HG03520 (cell line): ENCODE results near the gene CCL8.

ENCODE experiments used
- ATAC-seq: cut with Tn5 transposase; IDR thresholded peaks from one replicate; pipeline ENCODE4 v1.9.1; 2021; ENCODE audit warnings: mild to moderate bottlenecking, moderate library complexity; ENCODE audit not compliant: unreplicated experiment

The CCL8 gene

GRCh38 chr17:34319039-34319483 lies at the start of gene CCL8:
Gene CCL8 (plus strand): TSS chr17:34319435. CDS start chr17:34319502, 67 bp downstream.
- ATAC-seq, result no peak

DNA sequence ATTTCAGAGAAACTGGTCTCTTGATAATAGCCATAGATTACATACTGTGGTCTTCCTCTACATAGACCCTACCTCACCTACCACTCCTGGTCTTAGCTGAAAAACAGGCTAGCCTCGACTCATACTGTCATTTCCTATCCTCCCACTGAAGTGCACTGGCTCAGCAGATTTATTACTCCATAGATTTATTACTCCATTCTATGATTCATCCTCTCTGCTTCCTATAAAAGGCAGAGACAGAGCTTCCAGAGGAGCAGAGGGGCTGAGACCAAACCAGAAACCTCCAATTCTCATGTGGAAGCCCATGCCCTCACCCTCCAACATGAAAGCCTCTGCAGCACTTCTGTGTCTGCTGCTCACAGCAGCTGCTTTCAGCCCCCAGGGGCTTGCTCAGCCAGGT lies 49.3 kb upstream of the CCL8 start, which contains the start of gene CCL7:
CCL7 (plus strand) TSS at position 253 of the 400 bp plus-strand sequence; CDS start at position 323, 70 bp downstream.
- no peak for ATAC-seq

- no peak for ATAC-seq
These were observed 43.4 kb upstream of the CCL8 start for GRCh38 chr17:34275881-34276280.

- no peak for ATAC-seq
These were observed 42.4 kb upstream of the CCL8 start for GRCh38 chr17:34276826-34277225.

DNA sequence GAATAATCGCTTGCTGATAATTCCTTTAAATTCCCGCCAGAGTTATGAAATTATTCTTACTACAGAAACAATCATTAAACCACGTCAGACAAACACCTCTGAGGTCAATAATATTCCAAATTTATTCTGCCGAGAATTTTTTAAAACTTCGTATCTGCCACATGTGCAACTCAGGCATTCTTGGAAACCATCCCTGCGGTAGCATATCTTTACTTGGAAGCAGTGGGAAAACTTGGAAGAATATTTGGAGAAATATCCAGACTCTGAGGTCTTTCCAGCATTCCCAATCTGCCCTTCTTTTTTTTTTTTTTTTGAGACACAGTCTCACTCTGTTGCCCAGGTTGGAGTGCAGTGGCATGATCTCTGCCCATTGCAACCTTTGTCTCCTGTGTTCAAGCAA lies 35.7 kb upstream of the CCL8 start:
- no peak for ATAC-seq

GRCh38 chr17:34285286-34285792 lies 33.9 kb upstream of the CCL8 start, which contains the start of gene CCL11:
Gene CCL11 (plus strand): TSS chr17:34285742. CDS start chr17:34285809, 67 bp downstream.
- no peak for ATAC-seq

DNA sequence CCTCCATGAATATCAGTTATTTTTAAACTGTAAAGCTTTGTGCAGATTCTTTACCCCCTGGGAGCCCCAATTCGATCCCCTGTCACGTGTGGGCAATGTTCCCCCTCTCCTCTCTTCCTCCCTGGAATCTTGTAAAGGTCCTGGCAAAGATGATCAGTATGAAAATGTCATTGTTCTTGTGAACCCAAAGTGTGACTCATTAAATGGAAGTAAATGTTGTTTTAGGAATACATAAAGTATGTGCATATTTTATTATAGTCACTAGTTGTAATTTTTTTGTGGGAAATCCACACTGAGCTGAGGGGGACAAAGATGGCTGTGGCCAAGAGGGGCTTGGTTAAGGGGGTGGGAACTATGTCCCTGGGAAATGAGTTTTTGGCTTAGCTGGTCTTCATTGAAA lies 31.4 kb upstream of the CCL8 start:
- ATAC-seq, result no peak

DNA sequence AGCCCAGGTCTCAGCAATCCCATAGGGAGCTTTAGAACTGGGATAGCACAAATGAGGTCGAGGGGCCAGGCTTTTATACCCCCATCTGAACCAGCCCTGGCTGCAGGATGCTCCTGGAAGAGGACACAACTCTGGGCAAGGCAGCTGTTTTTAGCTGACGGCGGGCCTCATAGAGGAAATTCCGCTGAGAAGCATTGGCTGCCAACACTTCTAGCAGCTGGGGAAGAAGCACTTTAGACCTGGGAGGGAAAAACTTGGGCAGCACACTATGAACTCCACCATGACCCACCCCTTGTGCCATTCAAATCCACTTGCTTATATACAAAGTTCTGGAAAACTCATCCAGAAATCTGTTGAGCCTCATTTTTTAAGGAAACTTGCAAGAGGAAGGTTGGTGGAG lies 28.6 kb upstream of the CCL8 start:
- ATAC-seq, result no peak

GRCh38 chr17:34291721-34292348 lies 27.4 kb upstream of the CCL8 start:
- no peak for ATAC-seq

DNA sequence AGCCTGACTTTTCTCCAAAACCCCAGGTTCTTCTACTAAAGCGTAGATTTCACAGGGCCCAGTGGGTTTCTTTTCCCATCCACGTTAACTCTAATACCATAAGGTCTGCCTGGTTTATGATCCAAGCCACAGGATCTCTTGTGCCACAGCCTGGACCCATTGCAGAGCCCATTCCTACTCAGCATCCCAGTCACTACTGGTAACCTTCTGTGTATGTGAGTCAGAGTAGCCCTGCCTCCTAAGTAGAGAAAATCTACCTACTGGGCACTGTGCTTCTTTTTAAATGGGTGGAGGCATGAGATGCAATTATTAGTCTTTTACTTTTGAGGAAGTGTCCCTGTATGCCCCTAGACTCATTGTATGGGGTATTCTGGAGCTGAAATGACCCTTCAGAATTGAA lies 20.2 kb upstream of the CCL8 start:
- ATAC-seq, result no peak

- ATAC-seq, result no peak
These were observed 19.2 kb upstream of the CCL8 start for GRCh38 chr17:34299956-34300577.

DNA sequence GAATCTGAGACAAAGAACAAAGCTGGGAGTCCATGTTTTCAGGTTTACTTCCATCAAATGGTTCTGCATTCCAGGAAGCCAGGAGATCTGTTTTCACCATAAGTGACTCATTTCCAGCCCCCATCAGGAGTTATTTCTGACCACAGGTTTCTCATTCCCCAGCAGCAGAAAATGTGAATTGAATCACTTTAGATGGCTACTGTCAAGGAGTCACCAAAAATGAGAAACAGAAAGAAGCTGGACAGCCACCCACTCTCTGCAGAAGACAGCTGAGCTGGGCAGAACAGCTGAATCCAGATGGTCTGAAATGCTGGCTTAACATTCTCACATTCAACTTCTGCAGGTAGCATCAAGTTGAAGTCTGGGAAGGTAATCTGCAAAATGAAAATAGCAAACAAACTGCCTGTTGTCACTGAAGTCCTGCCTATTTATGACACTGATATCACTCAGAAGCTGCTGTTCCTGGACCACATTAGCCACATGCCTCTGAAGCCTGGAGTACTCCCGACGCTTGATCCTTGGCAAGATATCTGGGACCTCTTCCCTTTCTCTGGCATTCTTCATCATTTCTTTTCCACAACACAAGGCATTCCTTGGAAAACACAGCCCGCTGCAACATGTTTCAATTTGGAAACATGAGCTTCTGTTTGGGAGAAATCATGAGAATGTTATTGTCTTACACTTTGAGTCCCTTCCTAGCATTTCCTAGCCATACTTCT lies 18.4 kb upstream of the CCL8 start:
- no peak for ATAC-seq

- no peak for ATAC-seq
These were observed 17.2 kb upstream of the CCL8 start for GRCh38 chr17:34301986-34302385.

- no peak for ATAC-seq
These were observed 16.6 kb upstream of the CCL8 start for GRCh38 chr17:34302636-34303035.

DNA sequence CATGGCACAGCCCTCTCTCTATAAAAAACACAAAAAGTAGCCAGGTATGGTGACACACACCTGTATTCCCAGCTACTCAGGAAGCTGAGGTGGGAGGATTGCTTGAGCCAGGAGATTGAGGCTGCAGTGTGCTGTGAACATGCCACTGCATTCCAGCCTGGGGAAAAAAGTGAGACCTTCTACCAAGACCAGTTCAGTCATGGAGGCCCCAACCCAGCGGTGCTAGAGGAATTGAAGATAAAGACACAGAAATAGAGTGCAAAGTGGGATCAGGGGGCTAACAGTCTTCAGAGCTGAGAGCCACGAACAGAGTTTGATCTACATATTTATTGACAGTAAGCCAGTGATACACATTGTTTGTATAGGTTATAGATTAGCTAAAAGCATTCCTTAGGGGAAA lies 15.6 kb upstream of the CCL8 start:
- no peak for ATAC-seq

GRCh38 chr17:34305061-34305460 lies 14.2 kb upstream of the CCL8 start:
- ATAC-seq, result no peak

DNA sequence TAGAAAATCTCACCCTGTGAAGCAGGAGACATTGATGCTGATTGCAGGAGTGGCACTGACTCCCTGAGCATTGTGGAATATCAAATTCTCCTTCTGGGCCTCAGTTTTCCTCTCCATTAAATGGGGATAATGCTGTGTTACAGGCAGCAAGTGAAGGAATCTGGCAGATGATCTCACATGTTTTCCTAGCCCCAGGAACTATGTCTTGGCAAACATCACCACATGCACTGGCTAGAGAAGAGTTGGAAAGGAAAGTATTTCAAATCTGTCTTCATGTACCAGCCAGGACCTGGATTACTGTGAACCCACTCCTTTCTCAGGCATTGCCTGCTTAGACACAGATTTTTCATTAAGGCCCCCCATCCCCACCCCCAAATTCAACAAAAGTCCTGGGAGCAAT lies 13.6 kb upstream of the CCL8 start:
- ATAC-seq, result no peak

GRCh38 chr17:34306466-34306865 lies 12.8 kb upstream of the CCL8 start:
- no peak for ATAC-seq

DNA sequence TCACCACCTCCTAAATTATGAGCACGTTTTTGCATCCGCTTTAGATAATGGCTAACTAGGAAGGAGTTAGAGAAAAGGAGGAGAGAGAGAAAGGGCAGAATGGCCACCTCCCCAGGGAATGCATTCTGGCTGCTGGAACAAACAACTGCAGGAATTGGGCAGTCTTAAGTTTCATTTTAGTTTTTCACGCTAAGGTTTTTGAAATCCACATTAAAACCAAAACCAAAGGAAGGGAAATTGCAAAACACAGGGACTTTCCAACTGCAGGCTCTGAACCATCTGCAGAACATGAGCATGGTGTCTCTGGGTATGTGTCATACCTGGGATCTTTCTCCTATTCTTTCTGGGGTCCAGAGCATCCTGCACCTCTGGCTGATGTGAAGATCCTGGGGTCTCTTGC lies 12.1 kb upstream of the CCL8 start:
- ATAC-seq, result no peak

DNA sequence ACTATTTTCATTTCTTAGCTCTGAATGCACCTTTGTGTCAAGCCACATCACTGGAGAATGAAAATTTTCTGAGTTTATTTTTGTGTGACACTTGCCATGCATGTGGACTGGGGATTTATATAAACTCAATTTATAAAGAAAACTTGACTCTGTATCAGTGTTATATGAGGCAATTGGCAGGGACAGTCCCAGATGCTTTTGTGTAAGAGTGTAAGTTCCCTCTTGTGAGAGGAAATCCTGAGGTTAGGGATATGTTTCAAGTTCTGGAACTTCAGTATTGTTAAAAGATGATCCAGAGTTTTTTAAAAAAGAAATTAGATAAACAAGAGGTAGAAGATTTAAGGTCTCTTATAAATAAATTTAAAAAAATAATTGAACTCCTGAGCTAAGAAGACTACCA lies 10.9 kb upstream of the CCL8 start:
- ATAC-seq, result no peak

DNA sequence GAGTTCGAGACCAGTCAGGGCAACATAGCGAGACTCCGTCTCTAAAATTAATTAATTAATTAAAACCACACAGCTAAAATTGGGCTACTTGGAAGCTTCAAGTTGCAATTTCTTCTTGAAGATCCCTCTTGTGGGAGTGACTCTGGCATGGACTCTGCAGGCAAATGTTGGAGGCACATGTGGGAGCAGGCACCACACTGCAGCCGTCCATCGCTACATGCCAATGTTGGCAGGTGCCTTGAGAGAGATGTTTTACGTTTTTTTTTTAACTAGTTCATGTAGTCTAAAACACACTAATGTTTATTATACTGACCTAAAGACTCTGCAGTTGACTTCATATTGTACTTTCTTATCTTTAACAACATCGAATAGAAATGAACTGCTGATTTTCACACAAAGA lies 7.9 kb upstream of the CCL8 start:
- no peak for ATAC-seq

- ATAC-seq, result no peak
These were observed 7.2 kb upstream of the CCL8 start for GRCh38 chr17:34312080-34312479.
